ENCODE data around the gene NKX2-1.

The NKX2-1 gene

DNA sequence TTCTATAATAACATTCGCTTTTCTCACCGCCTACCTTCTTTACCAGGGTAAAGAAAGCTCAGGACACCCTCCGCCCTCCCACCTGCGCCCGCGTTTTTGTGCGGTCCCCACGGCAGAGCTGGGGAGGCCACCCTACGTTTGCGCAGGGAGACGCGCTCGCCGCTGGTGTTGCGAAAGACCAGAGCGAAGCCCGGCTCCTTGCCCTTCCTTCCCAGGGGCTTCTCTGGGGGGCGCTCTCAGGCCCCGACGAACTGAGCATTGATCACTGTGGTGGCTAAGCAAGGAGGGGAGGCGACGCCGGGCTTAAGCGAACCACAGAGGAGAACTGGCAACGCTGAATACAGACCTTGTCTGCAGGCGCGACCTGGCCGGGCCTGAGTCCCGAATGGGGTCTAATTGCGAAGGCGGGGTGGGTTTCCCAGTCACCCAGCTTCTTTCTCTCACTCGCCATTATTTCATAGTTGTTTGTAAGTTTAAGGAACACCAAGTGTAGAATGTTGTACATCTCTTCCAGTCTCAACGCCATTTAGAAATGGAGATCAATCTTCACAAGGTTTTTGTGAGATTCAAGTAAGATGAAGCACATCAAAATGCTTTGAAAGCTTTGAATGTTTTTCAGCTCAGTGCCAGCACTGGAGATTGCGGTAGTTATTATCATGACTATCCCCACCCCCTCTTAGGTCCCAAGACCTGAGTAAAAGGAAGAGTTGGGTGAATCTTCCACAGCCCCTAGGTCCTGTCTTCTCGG lies 1.7 kb upstream of the NKX2-1 start:
- ATAC-seq (no peak), DNase-seq (no peak)
- H3K9me3 Mint-ChIP-seq, result peaks cover 0 to 11% of the 10 kb centered on the region in 2 donors
- peaks cover 60% of the 10 kb centered on the region for H3K4me1 Mint-ChIP-seq
- peaks cover 99% of the 10 kb centered on the region for H3K27me3 Mint-ChIP-seq
- H3K4me3 Mint-ChIP-seq, result peak overlapping the region in 1 of 2 donors; percentile 29
- H3K27ac Mint-ChIP-seq, result peak overlapping the region in 1 of 2 donors; percentile 74

DNA sequence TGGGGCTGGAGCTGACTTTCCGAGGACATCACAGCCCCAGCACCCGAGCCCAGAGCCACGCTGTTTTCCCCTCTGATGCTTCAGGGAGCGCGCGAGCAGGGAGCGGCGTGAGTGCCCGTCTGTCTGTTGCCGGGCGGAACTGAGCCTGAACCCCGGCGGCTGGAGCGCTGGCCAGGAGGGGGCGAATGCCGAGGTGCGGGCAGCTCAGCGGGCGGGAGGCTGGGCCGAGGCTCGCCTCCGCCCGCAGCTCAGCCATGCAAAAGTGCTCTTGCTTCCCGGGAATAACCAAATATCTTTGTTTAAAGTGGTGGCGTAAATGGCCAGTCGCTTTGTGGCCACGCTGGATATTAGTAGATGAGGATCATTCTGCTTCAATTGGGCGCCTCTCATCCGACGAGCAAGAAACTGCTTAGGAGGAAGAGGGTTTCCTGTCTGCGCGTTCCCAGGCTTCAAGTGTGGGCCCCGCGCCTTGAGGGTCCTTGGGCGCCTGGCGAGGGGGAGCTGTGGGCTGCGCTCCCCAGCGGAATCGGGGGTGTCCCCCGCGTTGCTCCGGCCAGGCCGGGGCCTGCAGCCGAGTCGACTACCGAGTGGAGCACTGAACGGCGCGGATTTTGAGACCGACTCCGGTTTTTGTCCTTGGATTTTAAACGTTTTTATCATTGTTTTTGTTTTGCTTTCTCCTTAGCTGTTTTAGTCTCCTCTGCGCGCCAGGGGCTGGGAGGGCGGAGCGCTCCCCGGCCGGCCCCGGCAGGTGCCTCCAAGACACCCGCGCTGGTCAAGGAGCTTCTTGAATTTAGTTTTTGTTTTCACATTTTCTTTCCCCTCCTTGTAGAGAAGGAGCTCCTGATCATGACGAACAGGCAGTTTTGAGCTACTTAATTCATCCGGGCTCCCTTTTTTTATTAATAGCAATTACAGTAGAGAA lies 831 bp upstream of the NKX2-1 start:
- peaks cover 0 to 8% of the 10 kb centered on the region in 2 donors for H3K9me3 Mint-ChIP-seq
- ATAC-seq (peak; percentile 27), DNase-seq (no peak)
- peaks cover 99% of the 10 kb centered on the region for H3K27me3 Mint-ChIP-seq
- H3K4me1 Mint-ChIP-seq, result peaks cover 63% of the 10 kb centered on the region
- peak overlapping the region; percentile 66 to 71 for H3K4me3 Mint-ChIP-seq
- no peak overlapping the region for H3K27ac Mint-ChIP-seq

DNA sequence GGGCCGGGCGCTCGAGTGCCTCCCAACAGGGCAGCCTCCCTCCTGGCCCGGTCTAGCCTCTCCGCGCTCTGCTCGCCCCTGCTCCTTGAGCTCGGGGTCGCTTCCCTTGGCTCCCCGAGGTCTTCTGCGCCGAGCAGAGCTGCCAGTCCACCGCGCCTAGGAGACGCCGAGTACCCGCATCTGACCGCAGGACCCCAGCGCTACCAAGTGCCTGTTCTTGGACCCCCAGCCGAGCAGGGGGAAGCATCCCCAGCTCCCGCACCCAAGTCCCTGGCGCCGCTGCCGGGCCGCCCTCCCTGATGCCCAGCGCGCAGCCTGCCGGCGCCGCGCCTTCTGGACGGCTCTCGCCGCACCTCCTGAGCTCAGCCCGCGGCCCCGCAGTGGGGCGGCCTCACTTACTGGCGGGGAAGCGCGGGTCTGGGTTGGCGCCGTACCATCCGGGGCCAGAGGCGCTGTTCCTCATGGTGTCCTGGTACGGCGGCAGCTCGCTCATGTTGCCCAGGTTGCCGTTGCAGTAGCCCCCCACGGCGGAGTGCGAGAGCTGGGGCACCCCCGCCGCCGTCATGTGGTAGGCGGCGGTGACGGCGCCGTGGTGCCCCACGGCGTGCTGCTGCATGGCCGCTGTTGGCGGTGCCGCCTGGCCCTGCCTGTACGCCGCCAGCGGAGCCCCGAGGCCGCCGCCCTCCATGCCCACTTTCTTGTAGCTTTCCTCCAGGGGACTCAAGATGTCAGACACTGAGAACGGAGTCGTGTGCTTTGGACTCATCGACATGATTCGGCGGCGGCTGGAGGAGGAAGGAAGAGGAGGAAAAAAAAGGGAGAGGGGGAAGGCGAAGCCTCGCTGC lies 1.2 kb downstream of the NKX2-1 start:
- H3K27ac Mint-ChIP-seq, result peak overlapping the region in 1 of 2 donors; percentile 67
- H3K9me3 Mint-ChIP-seq, result peaks cover 0 to 8% of the 10 kb centered on the region in 2 donors
- DNase-seq, result no peak
- peak overlapping the region; percentile 74 to 78 for H3K4me3 Mint-ChIP-seq
- peaks cover 99% of the 10 kb centered on the region for H3K27me3 Mint-ChIP-seq
- peaks cover 51% of the 10 kb centered on the region for H3K4me1 Mint-ChIP-seq
- no peak for ATAC-seq

DNA sequence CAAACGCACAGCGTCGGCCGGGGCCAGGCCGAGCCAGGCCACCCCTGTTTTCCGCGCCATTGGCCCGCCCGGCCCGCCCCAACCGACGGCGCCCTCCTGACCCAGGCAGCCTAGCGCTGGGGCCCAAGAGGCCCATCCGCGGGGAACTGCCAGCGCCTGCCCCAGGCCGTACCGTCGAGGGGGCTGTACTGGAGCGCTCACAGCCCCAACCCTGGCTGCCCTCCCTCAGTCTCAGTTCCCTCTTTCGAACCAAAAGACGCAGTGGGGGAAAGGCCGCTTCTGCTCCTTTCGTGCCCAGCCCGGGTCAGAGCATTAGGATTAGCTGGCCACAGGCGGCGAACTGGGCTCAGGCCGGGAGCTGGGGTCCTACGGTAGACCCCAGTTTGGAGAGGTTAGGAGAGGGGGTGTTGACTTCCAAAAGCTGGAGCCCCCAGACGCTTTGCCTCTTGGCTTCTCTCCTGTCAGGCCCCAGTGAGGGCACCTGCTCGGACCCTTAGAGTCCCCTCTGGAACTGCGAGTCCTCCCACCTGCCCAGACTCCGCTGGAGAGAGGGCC lies 1.9 kb downstream of the NKX2-1 start:
- Mint-ChIP-seq H3K27me3 (peaks cover 99% of the 10 kb centered on the region), H3K9me3 (peaks cover 0 to 8% of the 10 kb centered on the region in 2 donors), H3K4me1 (peaks cover 55% of the 10 kb centered on the region), H3K4me3 (no peak overlapping the region), H3K27ac (peak overlapping the region in 1 of 2 donors; percentile 67)
- ATAC-seq, result no peak
- DNase-seq, result no peak

DNA sequence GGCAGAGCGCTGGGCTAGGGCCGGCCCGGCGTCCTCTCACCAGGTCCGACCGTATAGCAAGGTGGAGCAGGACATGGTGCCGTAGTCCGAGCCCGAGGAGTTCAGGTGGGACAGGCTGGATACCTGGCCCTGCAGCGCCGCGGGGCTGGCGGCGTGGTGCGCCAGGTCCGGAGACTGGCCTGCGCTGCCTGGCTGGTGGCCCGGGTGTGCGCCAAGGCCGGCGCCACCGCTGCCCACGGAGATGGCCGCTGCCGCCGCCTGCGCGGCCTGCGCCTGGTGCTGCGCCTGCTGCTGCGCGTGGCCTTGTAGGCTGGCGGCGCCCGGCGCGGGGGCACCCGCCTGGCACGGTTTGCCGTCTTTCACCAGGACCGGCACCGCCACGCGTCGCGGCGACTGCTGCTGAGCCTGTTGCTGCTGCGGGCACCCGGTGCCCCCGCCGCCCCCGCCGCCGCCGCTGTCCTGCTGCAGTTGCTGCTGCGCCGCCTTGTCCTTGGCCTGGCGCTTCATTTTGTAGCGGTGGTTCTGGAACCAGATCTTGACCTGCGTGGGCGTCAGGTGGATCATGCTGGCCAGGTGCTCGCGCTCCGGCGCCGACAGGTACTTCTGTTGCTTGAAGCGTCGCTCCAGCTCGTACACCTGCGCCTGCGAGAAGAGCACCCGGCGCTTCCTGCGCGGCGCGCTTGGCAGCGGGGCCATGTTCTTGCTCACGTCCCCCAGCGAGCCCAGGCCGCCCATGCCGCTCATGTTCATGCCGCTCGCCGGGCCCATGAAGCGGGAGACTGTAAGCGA lies 2.6 kb downstream of the NKX2-1 start:
- H3K27ac Mint-ChIP-seq, result peak overlapping the region in 1 of 2 donors; percentile 54
- peaks cover 0 to 2% of the 10 kb centered on the region in 2 donors for H3K9me3 Mint-ChIP-seq
- no peak overlapping the region for H3K4me3 Mint-ChIP-seq
- no peak for ATAC-seq
- peaks cover 49% of the 10 kb centered on the region for H3K4me1 Mint-ChIP-seq
- no peak for DNase-seq
- H3K27me3 Mint-ChIP-seq, result peaks cover 99% of the 10 kb centered on the region

DNA sequence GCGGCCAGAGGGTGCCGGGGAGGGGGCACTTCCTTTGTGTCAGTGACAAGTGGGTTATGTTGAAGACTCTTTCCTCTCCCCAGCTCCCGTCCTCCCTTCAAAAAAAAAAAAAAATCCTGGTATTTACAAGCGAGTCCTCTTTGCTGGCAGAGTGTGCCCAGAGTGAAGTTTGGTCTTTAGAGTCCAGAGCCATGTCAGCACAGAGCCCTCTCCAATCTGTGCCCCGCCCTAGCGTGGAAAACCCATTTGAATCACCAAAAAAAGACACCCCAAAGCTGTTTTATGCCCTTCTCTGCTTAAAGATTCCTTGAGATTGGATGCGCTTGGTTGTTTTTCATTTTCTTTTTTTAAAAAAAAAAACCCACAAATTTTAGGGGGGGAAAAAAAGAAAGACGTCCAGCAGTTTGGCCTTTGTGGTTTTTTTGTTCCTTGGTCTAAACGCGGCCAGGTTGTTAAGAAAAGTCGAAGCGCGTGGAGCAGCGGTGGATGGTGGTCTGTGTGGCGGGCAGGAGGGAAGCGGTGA lies 3.3 kb downstream of the NKX2-1 start:
- Mint-ChIP-seq H3K4me3 (no peak overlapping the region), H3K4me1 (peaks cover 43% of the 10 kb centered on the region), H3K27me3 (peaks cover 99% of the 10 kb centered on the region), H3K27ac (peak overlapping the region in 1 of 2 donors; percentile 54), H3K9me3 (no peaks in the 10 kb centered on the region)
- no peak for DNase-seq
- ATAC-seq, result no peak

DNA sequence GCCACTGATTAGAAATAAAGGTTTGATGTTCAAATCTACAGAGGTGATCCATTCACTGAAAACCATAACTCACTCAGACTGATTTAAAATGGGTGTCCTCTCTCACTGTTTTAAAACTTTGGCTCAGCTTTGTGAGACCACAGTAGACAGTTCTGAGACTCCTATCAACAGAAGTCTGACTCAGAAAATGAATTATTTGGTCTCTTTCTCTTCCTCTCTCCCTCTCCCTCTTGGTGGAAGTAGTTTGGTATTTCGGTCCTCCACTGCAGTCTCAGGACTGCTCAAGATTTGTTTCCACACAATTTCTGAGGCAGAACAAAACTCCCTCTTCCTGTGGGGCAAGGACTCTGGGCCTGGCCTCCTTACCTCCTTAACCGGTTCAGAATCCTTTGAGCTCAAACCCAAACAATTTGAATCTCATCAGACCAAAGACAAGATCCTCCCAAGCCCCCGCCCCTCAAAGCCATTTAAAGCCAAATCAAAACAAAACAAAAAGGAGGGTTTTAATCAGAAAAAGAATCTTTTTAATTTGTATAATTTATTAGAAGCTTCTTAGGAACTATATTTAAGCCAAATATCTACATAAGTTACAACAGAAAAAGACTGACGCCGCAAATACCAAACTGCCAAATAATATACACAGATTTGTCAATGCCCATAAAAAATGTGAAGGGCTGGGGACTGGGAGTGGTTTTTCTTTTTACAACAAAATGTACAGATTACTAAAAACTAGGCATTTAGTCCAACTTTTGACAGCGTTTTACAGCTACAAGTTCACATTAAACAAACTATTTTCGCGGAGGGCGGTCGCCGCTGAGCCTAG lies 3.9 kb downstream of the NKX2-1 start:
- DNase-seq (no peak), ATAC-seq (peak; percentile 18)
- Mint-ChIP-seq H3K4me1 (peaks cover 36% of the 10 kb centered on the region), H3K27ac (no peak overlapping the region), H3K4me3 (no peak overlapping the region), H3K9me3 (no peaks in the 10 kb centered on the region), H3K27me3 (peaks cover 96% of the 10 kb centered on the region)

DNA sequence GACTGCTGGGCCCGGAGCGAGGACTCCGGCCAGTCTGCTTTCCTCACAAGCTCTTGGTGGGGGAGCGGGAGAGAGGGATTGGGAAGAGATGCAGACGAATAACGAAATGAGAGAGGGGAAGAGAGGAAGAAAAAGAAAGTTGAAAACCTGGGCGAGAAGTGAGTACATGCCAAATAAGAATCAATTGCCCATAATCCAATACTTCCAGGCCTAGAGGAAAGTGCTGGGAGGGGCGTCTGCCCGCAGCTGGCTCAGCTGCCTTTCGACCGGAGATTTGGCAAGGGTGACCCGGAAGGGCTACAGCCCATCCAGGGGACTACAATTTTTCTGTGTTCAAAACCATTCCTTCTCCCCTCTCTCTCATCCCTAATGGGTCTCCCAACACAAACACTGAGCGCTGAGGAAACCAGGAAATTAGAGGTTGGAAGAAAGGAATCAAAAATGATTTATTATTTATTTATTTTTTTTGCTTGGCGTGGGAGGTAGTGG lies 4.9 kb downstream of the NKX2-1 start:
- Mint-ChIP-seq H3K9me3 (no peaks in the 10 kb centered on the region), H3K27ac (no peak overlapping the region), H3K27me3 (peaks cover 96% of the 10 kb centered on the region), H3K4me1 (peaks cover 27% of the 10 kb centered on the region), H3K4me3 (peak overlapping the region in 1 of 2 donors; percentile 29)
- ATAC-seq, result no peak
- no peak for DNase-seq

DNA sequence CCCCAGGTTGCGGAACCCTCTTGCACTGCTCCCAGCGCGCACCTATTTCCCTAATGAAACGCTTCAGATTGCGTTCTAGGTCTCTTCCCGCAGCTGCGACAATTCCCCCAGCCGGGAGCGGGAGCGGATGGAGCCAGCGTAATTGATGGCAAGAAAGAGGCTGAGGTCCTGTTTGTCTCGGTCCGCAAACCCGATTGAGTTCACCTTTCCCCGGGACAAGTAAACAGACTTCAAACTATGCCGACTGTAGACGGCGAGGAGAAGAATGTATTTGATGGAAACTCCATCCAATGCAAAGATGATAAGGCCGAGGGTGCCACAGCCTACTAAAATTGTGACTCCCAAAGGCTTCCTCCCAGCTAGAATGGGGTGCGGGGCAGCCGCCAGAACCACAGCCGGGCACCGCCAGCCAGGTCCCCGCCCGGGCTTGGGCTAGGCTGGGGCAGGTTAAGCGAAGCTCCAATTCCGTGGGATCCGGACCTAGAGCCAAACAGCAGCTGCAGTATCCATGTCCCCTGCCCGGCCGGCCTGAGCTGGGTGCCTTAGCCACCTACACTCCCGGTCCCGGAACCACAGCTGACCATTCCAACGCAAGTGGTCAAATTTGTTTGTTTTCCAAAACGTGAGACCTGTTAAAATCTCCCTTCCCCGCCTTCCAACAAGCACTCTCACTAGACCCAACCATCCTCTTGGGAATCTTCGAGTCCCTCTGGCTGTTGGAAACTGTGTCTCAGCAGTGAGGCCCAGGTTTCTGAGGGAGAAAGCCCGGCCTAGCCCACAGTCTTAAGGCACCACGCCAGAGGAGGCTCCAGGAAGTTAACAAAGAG lies 5.5 kb downstream of the NKX2-1 start:
- no peak overlapping the region for H3K27ac Mint-ChIP-seq
- DNase-seq, result no peak
- no peak for ATAC-seq
- H3K27me3 Mint-ChIP-seq, result peaks cover 96% of the 10 kb centered on the region
- H3K4me1 Mint-ChIP-seq, result peaks cover 23% of the 10 kb centered on the region
- peaks cover 0 to 4% of the 10 kb centered on the region in 2 donors for H3K9me3 Mint-ChIP-seq
- peak overlapping the region in 1 of 2 donors; percentile 29 for H3K4me3 Mint-ChIP-seq

DNA sequence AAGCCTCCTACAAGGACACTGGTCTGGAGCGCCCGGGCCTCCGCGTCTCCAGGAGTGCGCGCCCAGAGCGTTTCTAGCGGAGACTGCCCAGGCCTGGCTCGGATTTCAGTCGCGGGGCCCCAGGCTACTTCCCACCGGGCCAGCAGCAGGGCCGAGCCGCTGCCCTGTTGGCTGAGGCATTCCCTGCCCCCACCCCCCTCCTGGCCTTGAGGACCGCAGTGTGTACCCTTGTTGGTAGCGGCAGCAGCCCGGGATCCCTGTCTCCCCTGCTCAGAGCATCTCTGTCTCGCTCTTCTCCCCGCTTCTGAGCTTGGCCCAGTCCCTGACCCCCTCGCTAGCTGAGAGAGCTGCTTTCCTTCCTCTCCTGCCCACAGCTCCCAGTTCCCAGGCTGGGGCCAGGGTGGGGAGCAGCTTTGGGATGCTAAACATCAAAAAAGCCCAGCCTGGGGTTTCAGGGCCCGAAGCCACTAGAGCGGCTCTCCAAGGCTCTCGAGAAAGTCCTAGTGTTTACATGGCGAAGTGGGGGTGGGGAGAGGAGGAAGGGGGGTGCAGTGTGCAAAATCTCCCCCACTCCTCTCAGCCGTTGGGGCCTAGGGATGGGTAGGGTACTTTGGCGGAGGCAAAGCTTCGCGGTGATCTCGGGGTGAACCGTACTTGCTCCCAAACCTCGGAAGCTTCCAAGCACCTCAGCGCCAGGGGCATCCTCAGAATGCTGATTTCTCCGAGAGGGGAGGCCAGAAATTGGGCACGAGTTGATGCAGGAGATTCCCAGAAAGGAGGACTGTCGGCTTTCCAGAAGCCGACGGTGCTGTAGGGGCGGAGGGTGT lies 6.4 kb downstream of the NKX2-1 start:
- Mint-ChIP-seq H3K27me3 (peaks cover 96% of the 10 kb centered on the region), H3K4me1 (peaks cover 21% of the 10 kb centered on the region), H3K4me3 (no peak overlapping the region), H3K27ac (no peak overlapping the region), H3K9me3 (peaks cover 0 to 8% of the 10 kb centered on the region in 2 donors)
- ATAC-seq (no peak), DNase-seq (no peak)

DNA sequence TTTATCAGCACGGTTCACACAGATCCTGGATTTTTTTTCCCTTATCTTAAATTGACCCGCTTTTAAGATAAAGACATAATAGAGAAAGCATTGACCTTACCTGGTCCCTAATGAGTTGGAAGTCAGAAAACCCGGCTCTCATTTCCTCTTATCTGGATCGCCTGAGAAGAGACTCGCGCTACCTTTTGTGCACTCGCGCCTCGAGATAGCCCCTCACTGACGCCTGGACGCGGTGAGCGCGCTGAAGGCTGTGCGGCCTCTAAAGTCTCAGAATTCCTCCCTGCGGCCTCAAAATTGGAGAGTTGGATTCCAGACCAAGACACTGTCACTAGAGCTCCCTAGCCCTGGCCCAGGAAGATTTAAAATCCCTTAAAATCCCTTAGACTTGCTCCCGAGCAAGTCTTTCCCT lies 7.0 kb downstream of the NKX2-1 start:
- Mint-ChIP-seq H3K4me1 (peaks cover 28% of the 10 kb centered on the region), H3K27ac (no peak overlapping the region), H3K4me3 (no peak overlapping the region), H3K9me3 (peaks cover 0 to 8% of the 10 kb centered on the region in 2 donors), H3K27me3 (peaks cover 96% of the 10 kb centered on the region)
- DNase-seq, result no peak
- ATAC-seq, result no peak

DNA sequence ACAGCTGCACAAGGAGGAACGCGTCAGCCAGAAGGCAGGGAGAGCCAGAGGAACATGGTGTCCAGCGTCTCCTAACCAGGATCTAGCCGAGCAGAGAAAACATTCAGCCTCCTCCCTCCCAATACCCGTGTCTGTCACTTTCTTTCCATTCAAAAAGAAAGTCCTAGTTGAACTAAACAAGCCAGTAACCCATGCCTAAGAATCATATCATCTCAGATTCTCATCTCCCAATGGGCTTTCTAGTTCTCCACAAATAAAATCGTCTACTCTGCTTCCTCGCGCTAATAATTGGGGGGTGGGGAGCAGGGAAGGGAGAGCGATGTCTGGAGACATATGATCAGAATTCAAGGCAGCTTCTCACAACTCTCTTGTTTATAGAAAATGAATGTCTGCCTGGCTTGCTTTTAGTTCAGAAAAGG lies 7.4 kb downstream of the NKX2-1 start:
- H3K27ac Mint-ChIP-seq, result no peak overlapping the region
- no peak overlapping the region for H3K4me3 Mint-ChIP-seq
- peaks cover 96% of the 10 kb centered on the region for H3K27me3 Mint-ChIP-seq
- ATAC-seq (no peak), DNase-seq (no peak)
- H3K9me3 Mint-ChIP-seq, result peaks cover 0 to 10% of the 10 kb centered on the region in 2 donors
- H3K4me1 Mint-ChIP-seq, result peaks cover 32% of the 10 kb centered on the region

All from stimulated activated naive CD8-positive, alpha-beta T cell treated with anti-CD3 and anti-CD28 coated beads, Interleukin-15, amount 100 ng/mL, for 72 hours (primary cell).